Ovary (tissue), 3 donors: ENCODE data around the gene UCN.

Experiments used
- POLR2A ChIP-seq: fragments of 450-650 bp; IDR thresholded peaks from one replicate; pipeline ENCODE4 v1.6.1; 2017; ENCODE audit warnings: antibody characterized with exemption, mild to moderate bottlenecking, moderate library complexity
- TF ChIP-seq, protein P1 (sequence below), 3 donors: fragments of 450-650 bp in 2 of 3; fragments of 200-600 bp in 1 of 3; IDR thresholded peaks; one replicate each; pipeline versions ENCODE4 v1.5.1 to v1.8.0; 2016 to 2022; ENCODE audit warnings: antibody characterized with exemption in 3 of 3, mild to moderate bottlenecking in 1 of 3
- donor health status: DM: no; HTN: no; CAD: no.

DNA sequence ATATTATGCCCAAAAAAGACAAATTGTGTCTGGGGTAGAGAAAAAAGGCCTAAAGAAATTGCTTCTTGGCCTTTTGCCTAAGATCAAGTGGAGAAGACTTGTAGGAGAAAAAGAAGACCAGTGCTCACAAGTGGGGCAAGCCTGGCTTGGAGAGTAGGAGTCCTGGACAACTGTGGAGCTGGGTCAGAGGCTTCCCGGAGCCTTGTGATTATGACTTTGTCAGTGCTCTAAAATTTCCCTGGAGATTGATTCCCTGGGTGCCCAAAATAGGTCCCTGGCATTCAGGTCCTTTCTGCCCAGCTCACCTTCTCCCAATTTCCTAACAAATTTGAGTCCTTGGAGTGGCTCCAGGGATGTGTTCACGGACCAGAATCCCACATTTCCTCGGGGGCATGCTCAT is 26.8 kb downstream of the UCN start:
- no peak for TF ChIP-seq POLR2A
- TF ChIP-seq, protein P1, sequence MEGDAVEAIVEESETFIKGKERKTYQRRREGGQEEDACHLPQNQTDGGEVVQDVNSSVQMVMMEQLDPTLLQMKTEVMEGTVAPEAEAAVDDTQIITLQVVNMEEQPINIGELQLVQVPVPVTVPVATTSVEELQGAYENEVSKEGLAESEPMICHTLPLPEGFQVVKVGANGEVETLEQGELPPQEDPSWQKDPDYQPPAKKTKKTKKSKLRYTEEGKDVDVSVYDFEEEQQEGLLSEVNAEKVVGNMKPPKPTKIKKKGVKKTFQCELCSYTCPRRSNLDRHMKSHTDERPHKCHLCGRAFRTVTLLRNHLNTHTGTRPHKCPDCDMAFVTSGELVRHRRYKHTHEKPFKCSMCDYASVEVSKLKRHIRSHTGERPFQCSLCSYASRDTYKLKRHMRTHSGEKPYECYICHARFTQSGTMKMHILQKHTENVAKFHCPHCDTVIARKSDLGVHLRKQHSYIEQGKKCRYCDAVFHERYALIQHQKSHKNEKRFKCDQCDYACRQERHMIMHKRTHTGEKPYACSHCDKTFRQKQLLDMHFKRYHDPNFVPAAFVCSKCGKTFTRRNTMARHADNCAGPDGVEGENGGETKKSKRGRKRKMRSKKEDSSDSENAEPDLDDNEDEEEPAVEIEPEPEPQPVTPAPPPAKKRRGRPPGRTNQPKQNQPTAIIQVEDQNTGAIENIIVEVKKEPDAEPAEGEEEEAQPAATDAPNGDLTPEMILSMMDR (IDR thresholded peaks at IDR 0.05): no peak
